Activated CD4-positive, alpha-beta T cell treated with anti-CD3 and anti-CD28 coated beads for 48 hours (primary cell): ENCODE measurements around the gene RB1.

Experiments
- DNase-seq: peaks from one replicate; pipeline ENCODE4 v3.0.0-alpha.2; 2020

RB1 gene

GRCh38 chr13:48502601-48503319 is 199.2 kb downstream of the RB1 start:
- DNase-seq, result no peak

GRCh38 chr13:48504606-48505005 is 201.1 kb downstream of the RB1 start:
- DNase-seq, result no peak

- DNase-seq, result no peak
Measured at GRCh38 chr13:48505012-48505411, 201.5 kb downstream of the RB1 start.

GRCh38 chr13:48505597-48506091 is 202.1 kb downstream of the RB1 start:
- peak; percentile 54 for DNase-seq

GRCh38 chr13:48506092-48506701 is 202.6 kb downstream of the RB1 start:
- no peak for DNase-seq

- no peak for DNase-seq
Measured at GRCh38 chr13:48507021-48507420, 203.5 kb downstream of the RB1 start.

- no peak for DNase-seq
Measured at GRCh38 chr13:48508011-48508410, 204.5 kb downstream of the RB1 start.

- no peak for DNase-seq
Measured at GRCh38 chr13:48510698-48511097, 207.1 kb downstream of the RB1 start.

- no peak for DNase-seq
Measured at GRCh38 chr13:48511621-48512230, 208.2 kb downstream of the RB1 start.

GRCh38 chr13:48514793-48515192 is 211.2 kb downstream of the RB1 start:
- no peak for DNase-seq

GRCh38 chr13:48515732-48516131 is 212.2 kb downstream of the RB1 start:
- DNase-seq, result no peak

- DNase-seq, result no peak
Measured at GRCh38 chr13:48518083-48518482, 214.5 kb downstream of the RB1 start.

GRCh38 chr13:48526286-48526685 is 222.7 kb downstream of the RB1 start:
- no peak for DNase-seq

- no peak for DNase-seq
Measured at GRCh38 chr13:48527955-48528354, 224.4 kb downstream of the RB1 start.

GRCh38 chr13:48528720-48529119 is 225.2 kb downstream of the RB1 start:
- DNase-seq, result no peak

- no peak for DNase-seq
Measured at GRCh38 chr13:48530833-48531232, 227.3 kb downstream of the RB1 start.
